Measurements from ENCODE around the gene FILIP1L. TPM values are rescaled to one million over a fixed set of nuclear protein-coding genes. Genes with fewer than 3 reads are reported as not detected.

The FILIP1L gene
- polyA plus RNA-seq, 1 donor (not counting 4 experiments of a cell fraction or from before 2014, with no cell fraction given): 14.7 TPM

- DNase-seq (ENCODE audit: low read depth, low spot score) (no peak), FAIRE-seq (no peak)
- Histone ChIP-seq H3K4me2 (ENCODE audit: control insufficient read depth, extremely low read depth, insufficient read depth, low read depth, low read length) (no peak overlapping the region), H3K79me2 (ENCODE audit: control insufficient read depth, insufficient read depth, low read length) (no peaks in the 10 kb centered on the region), H3K4me3 (ENCODE audit: control insufficient read depth in 2 of 3, extremely low read depth in 1 of 3, insufficient read depth in 2 of 3, low read depth in 1 of 3, low read length in 3 of 3) (no peak overlapping the region), H3K9ac (ENCODE audit: control insufficient read depth, extremely low read depth, insufficient read depth, low read length) (no peak overlapping the region), H3K27ac (ENCODE audit: control insufficient read depth, insufficient read depth, low read length) (peak overlapping the region; percentile 36), H2AFZ (ENCODE audit: control insufficient read depth, low read length) (no peak overlapping the region), H3K4me1 (ENCODE audit: control insufficient read depth, extremely low read depth, insufficient read depth, low read length) (peaks cover 36% of the 10 kb centered on the region), H3K9me1 (ENCODE audit: control insufficient read depth, extremely low read depth, insufficient read depth, low read length) (no peaks in the 10 kb centered on the region), H4K20me1 (ENCODE audit: control insufficient read depth, extremely low read depth, insufficient read depth, low read length) (no peaks in the 10 kb centered on the region), H3K27me3 (ENCODE audit: control insufficient read depth, extremely low read depth, insufficient read depth, low read length) (no peaks in the 10 kb centered on the region), H3K36me3 (ENCODE audit: control insufficient read depth in 2 of 2, extremely low read depth in 1 of 2, insufficient read depth in 2 of 2, low read length in 2 of 2) (no peaks in the 10 kb centered on the region), H3K9me3 (ENCODE audit: control insufficient read depth, low read depth, low read length) (no peaks in the 10 kb centered on the region)
- no peak for TF ChIP-seq EZH2 (IDR thresholded peaks at IDR 0.05; ENCODE audit: low read length)
- TF ChIP-seq, protein P1, sequence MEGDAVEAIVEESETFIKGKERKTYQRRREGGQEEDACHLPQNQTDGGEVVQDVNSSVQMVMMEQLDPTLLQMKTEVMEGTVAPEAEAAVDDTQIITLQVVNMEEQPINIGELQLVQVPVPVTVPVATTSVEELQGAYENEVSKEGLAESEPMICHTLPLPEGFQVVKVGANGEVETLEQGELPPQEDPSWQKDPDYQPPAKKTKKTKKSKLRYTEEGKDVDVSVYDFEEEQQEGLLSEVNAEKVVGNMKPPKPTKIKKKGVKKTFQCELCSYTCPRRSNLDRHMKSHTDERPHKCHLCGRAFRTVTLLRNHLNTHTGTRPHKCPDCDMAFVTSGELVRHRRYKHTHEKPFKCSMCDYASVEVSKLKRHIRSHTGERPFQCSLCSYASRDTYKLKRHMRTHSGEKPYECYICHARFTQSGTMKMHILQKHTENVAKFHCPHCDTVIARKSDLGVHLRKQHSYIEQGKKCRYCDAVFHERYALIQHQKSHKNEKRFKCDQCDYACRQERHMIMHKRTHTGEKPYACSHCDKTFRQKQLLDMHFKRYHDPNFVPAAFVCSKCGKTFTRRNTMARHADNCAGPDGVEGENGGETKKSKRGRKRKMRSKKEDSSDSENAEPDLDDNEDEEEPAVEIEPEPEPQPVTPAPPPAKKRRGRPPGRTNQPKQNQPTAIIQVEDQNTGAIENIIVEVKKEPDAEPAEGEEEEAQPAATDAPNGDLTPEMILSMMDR (optimal IDR thresholded peaks at IDR 0.05 in 1 of 3, IDR thresholded peaks at IDR 0.05 in 1 of 3, conservative IDR thresholded peaks at IDR 0.05 in 1 of 3; ENCODE audit: extremely low read depth in 1 of 3, insufficient read depth in 2 of 3, low read length in 3 of 3): no peak
- dilution Hi-C loops (cut with MboI; ENCODE audit: extremely low pct_ligation_motif_present, low sequenced_read_pairs): no loop called here
These were observed 83.3 kb downstream of the FILIP1L start for GRCh38 chr3:100030914-100031425.

DNA sequence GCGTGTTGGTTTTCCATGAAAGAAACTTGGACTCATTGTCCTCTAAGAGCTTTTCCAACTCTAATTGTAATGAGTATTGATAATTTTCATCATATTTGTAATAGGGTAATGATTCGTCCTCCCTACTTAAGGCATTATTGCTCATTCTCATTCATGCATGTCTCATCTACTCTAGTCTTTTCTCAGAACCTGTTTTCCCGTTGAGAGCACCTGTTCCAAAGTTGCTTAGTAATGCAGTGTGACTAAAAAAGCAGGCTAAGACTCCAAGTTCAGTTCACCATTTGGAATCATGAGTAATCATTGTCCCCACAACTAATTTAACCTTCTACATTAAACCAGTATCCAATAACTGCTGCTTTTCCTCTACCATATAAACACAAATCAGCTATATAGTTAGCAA is 84.0 kb downstream of the FILIP1L start:
- Histone ChIP-seq H3K79me2 (ENCODE audit: control insufficient read depth, insufficient read depth, low read length) (no peaks in the 10 kb centered on the region), H3K4me3 (ENCODE audit: control insufficient read depth in 2 of 3, extremely low read depth in 1 of 3, insufficient read depth in 2 of 3, low read depth in 1 of 3, low read length in 3 of 3) (no peak overlapping the region), H2AFZ (ENCODE audit: control insufficient read depth, low read length) (no peak overlapping the region), H3K27ac (ENCODE audit: control insufficient read depth, insufficient read depth, low read length) (no peak overlapping the region), H3K36me3 (ENCODE audit: control insufficient read depth in 2 of 2, extremely low read depth in 1 of 2, insufficient read depth in 2 of 2, low read length in 2 of 2) (peaks cover 0 to 4% of the 10 kb centered on the region in 2 experiments), H4K20me1 (ENCODE audit: control insufficient read depth, extremely low read depth, insufficient read depth, low read length) (no peaks in the 10 kb centered on the region), H3K9ac (ENCODE audit: control insufficient read depth, extremely low read depth, insufficient read depth, low read length) (no peak overlapping the region), H3K27me3 (ENCODE audit: control insufficient read depth, extremely low read depth, insufficient read depth, low read length) (no peaks in the 10 kb centered on the region), H3K9me3 (ENCODE audit: control insufficient read depth, low read depth, low read length) (no peaks in the 10 kb centered on the region), H3K4me1 (ENCODE audit: control insufficient read depth, extremely low read depth, insufficient read depth, low read length) (peaks cover 36% of the 10 kb centered on the region), H3K9me1 (ENCODE audit: control insufficient read depth, extremely low read depth, insufficient read depth, low read length) (no peaks in the 10 kb centered on the region), H3K4me2 (ENCODE audit: control insufficient read depth, extremely low read depth, insufficient read depth, low read depth, low read length) (no peak overlapping the region)
- FAIRE-seq (peak; percentile 78), DNase-seq (ENCODE audit: low read depth, low spot score) (no peak)
- TF ChIP-seq, protein P1 (optimal IDR thresholded peaks at IDR 0.05 in 1 of 3, IDR thresholded peaks at IDR 0.05 in 1 of 3, conservative IDR thresholded peaks at IDR 0.05 in 1 of 3; ENCODE audit: extremely low read depth in 1 of 3, insufficient read depth in 2 of 3, low read length in 3 of 3): no peak
- TF ChIP-seq EZH2 (IDR thresholded peaks at IDR 0.05; ENCODE audit: low read length): no peak
- dilution Hi-C loops (cut with MboI; ENCODE audit: extremely low pct_ligation_motif_present, low sequenced_read_pairs): no loop called here

All from keratinocyte (primary cell).